ENCODE results near the gene SUPV3L1.
"Not testable (repeated sequence)": the region's sequence is repeated elsewhere in the genome, so short reads cannot be mapped to it uniquely, and the experiment has no call there.

Gene SUPV3L1

GRCh38 chr10:69232736-69233480 lies 52.9 kb downstream of the SUPV3L1 start:
- no peak for DNase-seq

GRCh38 chr10:69234447-69234846 lies 54.4 kb downstream of the SUPV3L1 start:
- no peak for DNase-seq

GRCh38 chr10:69237528-69238159 lies 57.6 kb downstream of the SUPV3L1 start:
- DNase-seq: peak; percentile 94 to 95

- no peak for DNase-seq
Observed at GRCh38 chr10:69239136-69239535, 59.1 kb downstream of the SUPV3L1 start.

GRCh38 chr10:69239816-69240434 lies 59.9 kb downstream of the SUPV3L1 start:
- no peak for DNase-seq

- no peak for DNase-seq
Observed at GRCh38 chr10:69240455-69240854, 60.4 kb downstream of the SUPV3L1 start.

GRCh38 chr10:69241575-69241974 lies 61.5 kb downstream of the SUPV3L1 start:
- DNase-seq: no peak

GRCh38 chr10:69242040-69242851 lies 62.2 kb downstream of the SUPV3L1 start:
- DNase-seq: no peak

- DNase-seq: no peak
Observed at GRCh38 chr10:69242852-69243212, 62.8 kb downstream of the SUPV3L1 start.

GRCh38 chr10:69243817-69244216 lies 63.8 kb downstream of the SUPV3L1 start:
- DNase-seq: no peak

GRCh38 chr10:69246036-69246435 lies 66.0 kb downstream of the SUPV3L1 start:
- DNase-seq: no peak

- no peak for DNase-seq
Observed at GRCh38 chr10:69246581-69247312, 66.7 kb downstream of the SUPV3L1 start.

GRCh38 chr10:69247313-69247710 lies 67.3 kb downstream of the SUPV3L1 start:
- no peak for DNase-seq

- no peak for DNase-seq
Observed at GRCh38 chr10:69248117-69248730, 68.2 kb downstream of the SUPV3L1 start.

- DNase-seq: no peak
Observed at GRCh38 chr10:69250041-69250440, 70.0 kb downstream of the SUPV3L1 start.

GRCh38 chr10:69251417-69251816 lies 71.4 kb downstream of the SUPV3L1 start:
- not testable (repeated sequence) for DNase-seq

- DNase-seq: no peak
Observed at GRCh38 chr10:69253171-69253570, 73.1 kb downstream of the SUPV3L1 start.

GRCh38 chr10:69254877-69255276 lies 74.8 kb downstream of the SUPV3L1 start:
- DNase-seq: no peak
